Measurements from ENCODE around the gene MYO10.

Gene MYO10

DNA sequence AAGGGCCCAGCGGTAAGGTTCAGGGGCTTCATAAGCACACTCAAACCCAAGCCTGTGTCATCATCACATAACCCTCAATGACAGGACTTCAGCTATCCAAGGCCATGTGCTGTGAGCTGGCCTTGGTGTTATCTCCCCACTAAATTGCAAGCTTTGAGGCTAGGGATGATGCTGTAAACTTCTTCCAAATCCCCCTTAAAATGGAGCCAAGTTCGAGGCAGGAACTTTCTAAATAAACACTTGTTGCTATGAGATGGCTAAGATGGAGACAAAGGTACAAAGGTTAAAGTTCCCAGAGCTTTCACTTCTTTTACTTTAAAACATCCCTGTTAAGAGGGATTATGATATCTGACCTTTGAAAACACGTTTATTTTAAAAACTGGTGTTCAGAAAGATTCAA is 123.6 kb downstream of the MYO10 start:
- DNase-seq (ENCODE audit: low spot score): no peak

DNA sequence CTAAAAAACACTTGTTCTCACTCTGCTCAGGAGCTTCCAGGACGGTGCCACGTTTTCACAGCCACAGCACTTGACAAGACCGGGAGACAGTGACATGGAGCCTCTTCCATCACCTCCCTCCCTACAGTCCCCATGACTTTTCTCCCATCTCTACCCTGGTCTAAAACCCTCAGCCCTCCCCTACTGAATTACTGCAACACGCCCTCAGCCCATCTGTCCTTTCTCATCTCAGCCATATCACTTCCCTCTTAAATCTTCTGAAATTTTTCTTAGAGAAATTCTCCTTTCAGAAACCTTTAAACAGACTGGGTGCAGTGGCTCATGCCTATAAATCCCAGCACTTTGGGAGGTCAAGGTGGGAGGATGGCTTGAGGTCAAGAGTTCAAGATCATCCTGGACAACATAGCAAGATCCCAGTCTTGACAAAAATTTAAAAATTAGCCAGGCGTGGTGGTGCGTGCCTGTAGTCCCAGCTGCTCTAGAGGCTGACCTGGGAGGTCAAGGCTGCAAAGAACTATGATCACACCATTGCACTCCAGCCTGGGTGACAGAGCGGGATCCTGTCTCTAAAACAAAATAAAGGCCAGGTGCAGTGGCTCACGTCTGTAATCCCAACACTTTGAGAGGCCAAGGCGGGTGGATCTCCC is 125.8 kb downstream of the MYO10 start:
- no peak for DNase-seq (ENCODE audit: low spot score)

DNA sequence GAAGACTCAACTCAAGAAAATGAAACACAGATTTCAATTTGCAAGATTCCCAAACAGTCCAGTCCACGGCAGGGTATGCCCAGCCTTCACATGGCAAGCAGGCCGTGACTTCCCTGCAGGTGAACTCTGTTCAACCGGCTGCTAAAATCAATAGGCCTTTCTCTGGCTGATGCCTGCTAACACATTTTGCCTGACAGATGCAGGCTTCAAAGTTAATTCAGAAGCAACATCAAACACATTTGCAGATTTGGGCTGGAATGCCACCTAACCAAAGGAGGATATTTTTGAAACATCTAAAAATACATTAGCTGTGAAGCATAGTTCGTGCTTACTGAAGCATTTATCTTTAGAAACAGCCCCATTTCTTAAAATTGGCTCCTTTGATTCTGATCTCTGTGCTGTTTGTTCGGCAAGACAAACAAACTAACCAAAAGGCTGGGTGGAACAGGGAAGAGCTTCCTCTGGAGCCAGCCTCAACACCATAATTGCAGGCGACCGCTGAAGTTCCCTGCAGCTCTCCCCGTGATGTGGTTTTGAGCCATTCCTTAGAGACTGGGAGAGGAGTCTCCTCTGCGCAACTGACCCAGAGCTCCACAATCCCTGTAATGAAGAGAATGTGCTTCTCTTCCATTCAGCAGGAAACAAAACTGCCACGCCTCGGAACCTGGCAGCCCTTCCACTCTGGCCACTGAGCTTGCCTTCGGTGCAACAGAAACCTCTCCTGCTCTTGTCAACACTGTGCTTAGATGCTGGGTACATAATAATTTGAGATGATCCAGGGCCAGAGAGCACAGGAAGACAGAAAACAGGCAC is 126.5 kb downstream of the MYO10 start:
- no peak for DNase-seq (ENCODE audit: low spot score)

DNA sequence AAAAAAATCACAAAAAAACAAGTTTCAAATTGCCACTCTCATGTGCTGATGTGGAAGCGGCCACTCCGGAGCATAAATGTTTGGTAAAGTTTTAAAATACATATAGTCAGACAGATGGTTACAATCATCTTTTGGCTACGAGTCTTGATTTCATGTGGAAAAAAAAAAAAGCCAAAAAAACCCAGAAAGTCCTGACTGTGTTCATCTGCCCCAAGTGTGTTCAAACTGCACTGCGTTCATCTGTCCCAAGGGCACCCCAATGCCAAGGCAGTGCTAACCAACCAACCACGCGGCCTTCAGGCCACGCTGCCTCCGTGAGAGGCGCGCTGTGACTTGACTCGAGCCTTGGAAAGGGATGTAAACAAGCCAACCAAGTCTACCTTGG is 127.1 kb downstream of the MYO10 start:
- no peak for DNase-seq (ENCODE audit: low spot score)

DNA sequence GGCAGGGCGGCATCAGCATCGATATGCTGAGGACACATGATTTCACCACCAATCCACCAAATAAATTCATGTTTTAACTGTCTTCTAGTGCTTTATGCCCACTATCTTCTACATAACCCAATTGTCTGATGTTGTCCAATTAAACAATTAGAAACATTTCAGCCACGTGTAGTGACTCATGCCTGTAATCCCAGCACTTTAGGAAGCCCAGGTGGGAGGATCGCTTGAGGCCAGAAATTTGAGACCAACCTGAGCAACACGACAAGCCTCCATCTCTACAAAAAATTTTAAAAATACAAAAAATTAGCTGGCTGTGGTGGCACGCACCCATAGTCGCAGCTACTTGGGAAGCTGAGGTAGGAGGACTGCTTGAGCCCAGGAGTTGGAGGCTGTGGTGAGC is 128.1 kb downstream of the MYO10 start:
- no peak for DNase-seq (ENCODE audit: low spot score)

DNA sequence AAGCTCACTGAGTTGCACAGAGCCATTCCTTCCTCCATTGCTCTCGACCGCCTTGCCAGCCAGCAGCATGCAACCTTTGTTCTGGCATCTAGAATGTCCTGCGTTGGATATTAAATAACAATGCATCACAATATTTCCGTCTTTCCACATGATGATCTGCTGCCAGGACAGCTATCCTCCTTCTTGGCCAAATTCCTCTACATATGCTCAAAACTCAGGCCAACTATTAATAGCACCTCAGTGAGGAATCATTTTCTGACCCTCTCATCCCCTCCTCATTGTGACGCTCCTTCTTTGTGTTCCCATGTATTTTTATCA is 128.6 kb downstream of the MYO10 start:
- DNase-seq (ENCODE audit: low spot score): no peak

DNA sequence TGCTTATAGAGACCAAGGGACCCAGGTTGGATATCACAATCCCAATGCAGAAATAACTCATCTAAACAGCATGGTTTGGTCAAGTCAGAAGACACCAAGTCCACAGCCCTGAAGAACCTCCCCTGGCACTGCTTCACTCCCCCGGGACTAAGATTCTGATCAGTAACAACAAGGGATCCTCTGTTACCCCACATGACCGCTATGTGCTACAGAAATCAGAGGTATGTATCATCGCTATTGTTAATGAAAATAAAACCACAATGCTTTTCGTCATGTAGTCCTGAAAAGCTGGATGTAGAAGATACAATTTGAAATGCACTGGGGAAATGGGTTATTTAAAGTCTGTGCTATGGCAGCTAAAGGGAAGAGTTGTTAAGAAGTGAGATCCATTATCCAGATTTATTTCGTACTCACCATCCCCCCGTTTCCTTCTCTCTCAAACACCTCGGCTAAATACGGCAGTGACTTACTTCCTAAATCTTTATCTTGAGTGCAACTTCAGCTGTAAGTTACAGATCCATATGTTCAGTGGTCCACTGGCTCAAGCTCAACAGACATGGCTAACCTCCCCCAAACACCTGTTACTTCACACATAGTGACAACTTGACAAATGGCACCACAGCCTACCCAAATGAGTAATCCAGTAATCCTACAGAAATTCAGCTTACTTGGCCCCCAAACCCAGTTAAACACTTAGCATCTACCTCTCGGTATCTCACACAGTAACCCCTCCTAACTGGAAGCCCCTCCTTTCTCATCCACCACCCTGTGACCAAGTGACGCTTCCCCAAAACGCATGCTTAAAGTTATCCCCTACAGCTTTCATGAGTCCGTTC is 129.2 kb downstream of the MYO10 start:
- no peak for DNase-seq (ENCODE audit: low spot score)

DNA sequence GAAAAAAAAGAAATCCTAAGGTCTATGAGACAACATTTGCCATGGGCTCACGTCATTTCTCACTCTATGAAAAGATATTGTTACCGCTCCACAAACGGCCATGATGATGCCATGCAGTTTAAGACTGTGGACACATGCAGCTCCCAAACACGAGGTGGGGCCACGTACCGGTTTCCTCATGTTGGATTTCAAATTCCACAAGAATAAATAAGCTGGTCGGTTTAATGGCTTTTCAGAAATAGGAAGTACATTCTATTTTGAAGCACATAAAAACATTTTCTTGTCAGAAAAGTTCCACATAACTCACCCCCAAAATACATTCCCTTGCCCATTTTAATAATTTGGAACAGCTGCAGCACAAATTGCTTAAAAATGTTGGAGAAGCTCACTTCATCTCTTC is 130.6 kb downstream of the MYO10 start:
- DNase-seq (ENCODE audit: low spot score): no peak

DNA sequence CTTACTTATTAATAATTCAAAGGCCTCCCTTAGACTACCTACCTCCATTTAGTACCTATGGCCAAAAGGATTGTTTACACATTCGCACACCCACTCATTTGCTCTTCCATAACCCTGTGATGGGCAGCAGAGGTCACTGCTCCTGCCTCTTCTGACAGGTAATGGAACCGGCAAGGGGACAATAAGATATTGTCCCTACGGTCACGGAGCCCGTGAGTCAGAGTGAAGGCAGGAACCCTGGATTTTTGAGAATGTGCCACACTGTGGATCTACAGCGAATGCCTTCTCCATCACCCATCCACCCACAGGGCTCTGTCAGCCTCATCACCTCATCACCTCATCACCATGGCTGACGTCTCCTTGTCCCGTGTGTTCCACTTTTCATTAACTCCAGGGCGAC is 132.3 kb downstream of the MYO10 start:
- no peak for DNase-seq (ENCODE audit: low spot score)

DNA sequence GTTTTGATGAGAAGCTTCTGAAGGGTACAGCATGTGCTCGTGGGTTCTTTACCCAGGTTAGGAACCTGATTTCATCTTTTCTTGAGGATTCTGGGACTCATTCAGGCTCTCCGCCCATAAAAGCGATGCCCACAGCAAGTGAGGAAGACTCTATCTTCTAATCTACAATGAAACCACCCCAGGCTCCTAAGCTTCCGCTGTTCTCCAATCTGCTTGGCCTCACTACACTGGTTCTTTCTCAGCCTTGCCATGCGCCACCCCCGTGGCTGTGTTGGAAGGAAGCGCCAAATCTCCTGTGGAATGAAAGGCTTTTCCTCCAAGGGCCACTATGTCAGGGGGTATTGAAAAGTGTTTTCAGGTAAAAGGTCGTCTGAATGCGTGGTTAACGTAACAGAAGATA is 135.6 kb downstream of the MYO10 start:
- DNase-seq (ENCODE audit: low spot score): no peak

DNA sequence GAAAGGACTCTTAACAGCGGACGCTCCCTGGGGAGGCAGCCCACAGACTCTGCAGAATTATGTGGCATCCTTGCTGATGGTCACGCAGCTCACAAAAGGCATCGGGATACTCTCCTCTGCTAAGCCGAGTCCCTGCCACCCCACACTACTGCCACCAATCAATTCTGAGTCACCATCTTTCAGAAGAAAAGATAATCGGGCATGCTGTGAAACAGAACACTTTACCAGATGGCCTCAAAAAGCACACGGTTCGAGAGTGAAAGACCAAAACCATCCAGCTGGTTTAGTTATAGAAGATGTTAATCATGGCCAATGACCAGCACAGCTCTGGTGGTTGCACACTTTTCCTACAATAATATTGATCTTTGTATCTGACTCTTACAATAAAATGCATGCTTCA is 136.3 kb downstream of the MYO10 start:
- DNase-seq (ENCODE audit: low spot score): no peak

DNA sequence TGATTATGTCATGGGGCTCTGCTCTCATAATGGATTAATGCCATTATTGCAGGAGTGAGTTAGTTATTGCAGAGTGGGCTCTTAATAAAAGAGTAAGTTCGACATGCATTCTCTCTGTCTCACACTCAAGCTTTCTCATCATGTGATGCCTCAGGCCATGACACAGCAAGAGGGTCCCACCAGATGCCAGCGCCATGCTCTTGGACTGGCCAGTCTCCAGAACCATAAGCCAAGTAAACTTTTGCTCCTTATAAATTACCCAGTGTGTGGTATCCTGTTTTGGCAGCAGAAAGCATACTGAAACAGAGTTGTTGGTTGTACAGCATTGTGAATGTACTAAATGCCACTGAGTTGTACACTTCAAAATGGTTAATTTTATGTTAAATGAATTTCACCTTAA is 138.1 kb downstream of the MYO10 start:
- no peak for DNase-seq (ENCODE audit: low spot score)

DNA sequence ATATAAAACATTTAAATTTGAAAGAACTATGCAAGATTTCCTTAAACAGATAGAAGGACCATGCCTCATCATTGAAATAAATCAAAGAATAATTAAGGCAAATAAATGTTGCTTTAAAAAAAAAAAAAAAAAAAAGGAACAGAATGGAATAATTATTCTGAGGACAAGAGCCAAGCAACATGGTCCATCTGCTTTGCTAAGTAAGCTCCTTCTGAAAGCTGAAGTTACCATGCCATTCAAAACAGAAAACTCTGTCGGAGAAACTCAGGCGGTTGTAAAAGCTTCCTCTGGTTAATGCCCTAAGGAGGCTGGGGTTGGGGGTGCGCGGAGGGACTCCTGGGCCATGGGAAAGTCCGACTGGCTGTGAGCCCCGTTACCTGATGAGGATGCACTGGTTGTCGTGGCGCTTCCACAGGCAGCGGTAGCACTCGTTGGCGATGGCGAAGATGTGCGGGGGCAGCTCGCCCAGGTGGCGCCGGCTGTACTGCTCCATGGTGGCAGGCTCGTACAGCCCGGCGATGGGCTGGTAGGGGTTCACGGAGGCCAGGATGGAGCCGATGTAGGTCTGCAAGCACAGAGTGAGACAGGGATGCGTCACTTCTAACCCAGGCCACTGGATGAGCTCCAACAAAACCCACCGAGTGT is 141.7 kb downstream of the MYO10 start:
- DNase-seq (ENCODE audit: low spot score): no peak

DNA sequence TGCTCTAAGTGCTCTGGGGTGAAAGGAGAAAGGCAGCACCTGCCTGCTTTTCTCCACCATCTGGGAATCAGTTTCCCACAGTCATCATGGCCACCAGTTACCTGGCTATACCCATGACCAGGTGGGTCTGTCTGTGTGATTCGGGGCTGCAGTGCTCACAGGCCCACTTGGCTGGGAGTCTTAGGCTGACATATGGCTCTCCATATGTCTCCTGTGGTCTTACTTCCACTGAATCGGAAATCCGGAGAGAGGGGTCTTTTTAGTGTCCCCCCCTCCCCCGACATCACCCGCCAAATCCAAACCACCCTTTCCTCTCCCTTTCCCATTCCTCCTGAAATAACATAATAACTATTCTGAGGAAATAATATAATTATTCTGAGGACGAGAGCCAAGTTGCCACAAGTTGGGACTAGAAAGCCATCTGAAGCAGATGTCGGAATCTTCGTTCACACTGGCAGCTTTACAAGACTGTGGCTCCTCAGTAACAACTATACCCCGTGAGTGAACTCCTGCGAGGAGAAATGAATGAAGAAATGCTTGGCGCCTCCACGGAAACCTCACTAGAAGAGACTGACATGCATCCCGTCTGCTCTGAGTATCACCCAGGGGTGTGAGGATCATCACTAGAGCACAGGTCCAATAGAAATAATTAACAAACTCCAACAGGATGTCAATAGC is 143.4 kb downstream of the MYO10 start:
- DNase-seq (ENCODE audit: low spot score): no peak

DNA sequence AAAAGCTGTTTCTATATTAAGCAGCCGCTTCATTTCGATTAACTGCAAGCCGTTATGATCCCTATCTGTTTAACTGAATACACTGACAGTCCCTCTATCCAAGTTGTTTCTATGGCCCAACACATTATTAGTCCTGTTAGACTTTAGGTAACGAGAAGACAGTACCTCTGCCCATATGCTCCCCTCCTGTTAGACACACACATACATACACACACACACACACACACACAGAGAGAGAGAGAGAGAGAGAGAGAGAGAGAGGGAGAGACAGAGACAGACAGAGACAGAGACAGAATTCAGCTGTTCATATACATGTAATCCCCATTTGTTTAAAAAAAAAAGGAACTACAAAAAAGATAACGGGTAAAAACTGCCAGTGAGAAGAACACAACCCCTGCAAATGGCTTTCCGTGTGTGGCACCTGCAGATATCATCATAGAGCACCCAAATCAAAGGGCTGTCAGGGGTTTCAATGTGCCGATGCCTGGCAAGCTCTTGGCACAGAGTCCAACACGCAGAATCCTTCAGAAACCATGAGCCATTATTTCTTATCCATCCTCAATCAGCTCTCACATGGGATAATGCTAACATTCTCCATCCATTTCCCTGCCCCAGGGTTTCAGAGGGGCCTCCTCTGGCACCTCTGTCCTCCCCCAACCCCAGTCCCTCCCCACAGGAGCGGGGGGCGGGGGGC is 144.0 kb downstream of the MYO10 start:
- DNase-seq (ENCODE audit: low spot score): no peak

DNA sequence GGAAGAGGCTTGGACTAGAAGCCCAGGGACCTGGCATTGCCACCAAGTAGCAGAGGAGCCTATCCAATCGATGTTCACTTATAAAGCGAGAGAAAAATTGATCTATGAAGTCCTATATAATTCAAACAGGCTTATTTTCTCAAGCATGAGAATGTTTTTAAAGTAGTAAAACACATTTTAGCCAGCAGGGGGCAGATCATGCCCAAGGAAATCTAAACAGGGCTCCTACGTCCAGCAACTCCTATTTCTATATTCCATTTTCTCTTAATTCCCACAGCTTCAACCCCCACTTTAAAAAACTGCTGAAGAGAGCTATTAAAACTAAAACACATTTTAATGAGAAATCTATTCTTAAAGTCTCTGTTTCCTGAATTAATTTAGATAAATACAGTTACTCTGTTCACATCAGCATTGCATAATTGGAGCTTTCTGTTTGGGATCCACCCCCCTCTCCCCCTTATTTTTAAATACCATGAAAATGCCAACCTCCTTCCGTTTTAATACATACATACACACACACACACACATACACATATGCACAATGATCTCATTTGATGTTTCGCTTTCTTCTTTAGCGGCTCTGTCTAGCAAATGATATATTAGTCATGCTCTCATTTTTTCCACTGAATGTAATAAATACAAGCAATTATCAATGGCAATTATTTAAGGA is 144.9 kb downstream of the MYO10 start:
- DNase-seq (ENCODE audit: low spot score): peak; percentile 61

DNA sequence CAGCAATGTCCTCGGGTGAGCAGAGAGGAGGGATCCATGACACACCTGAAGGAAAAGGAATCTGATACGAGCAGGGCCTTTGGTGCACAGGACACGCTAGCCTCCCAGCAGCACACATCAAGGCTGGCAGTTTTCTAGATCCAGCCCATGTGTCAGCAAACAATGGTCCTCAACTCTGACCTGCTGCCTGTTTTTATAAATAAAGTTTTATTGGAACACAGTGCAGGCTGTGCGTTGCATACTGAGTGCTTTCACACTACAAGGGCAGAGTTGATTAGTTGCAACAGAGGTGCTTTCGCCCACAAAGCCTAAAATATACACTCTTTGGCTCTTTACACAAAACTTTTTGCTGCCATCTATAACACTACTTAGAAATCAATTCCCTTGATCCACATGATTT is 147.1 kb downstream of the MYO10 start:
- DNase-seq (ENCODE audit: low spot score): no peak

DNA sequence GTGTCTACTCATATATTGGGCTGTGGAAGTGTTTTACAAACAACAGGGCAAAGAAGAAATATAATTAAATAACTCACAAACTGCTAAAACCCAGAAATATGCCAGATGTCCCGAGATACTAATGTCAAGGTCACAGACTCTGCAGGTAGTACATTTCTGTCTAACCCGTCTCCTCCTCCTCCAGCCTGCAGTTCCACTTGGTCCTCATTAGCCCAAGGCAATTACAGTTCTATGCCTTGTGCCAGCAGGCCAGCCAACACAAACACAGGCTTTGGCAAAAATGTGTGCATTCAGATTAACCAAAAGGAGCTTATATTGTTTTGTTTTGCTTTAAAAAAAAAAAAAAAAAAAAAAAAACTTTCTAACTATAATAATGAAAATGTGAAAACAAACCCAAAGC is 148.8 kb downstream of the MYO10 start:
- no peak for DNase-seq (ENCODE audit: low spot score)

DNA sequence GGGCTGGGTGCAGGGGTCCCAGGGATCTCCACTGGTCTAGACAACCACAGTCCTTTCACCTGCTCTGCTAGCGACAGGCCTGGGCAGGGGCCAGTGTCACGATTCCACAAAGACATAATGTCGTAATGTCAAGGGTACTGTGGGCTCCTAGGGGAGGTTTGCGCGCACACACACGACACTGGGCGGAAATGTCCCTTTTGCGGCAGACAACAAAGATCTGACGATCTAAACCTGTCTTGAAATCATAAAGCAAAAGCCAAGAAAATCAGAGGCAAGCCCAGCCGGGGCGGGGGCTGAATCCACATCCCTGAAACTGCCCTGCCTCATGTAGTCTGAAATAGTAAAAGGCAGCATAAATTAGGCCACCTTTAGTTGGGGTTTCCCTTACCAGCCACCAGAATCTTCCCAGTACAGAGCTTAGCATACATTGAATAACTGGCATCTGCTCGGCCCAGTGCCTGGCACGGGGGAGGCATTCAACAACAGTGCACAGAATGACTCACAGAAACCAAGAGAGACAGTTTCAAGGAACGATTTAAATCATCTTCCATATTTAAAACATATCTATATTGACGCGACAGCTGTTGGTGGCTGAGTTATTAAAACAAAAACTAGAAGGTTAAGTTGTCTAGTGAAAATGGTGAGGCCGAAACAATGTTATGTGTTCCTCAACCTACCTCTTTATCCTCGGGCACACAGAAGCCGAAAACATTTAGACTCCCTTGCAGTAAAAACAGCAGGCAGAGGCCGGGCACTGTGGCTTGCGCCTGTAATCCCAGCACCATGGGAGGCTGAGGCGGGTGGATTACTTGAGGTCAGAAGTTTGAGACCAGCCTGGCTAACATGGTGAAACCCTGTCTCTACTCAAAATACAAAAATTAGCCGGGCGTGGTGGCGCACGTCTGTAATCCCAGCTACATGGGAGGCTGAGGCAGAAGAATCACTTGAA is 151.0 kb downstream of the MYO10 start:
- peak; percentile 34 for DNase-seq (ENCODE audit: low spot score)

DNA sequence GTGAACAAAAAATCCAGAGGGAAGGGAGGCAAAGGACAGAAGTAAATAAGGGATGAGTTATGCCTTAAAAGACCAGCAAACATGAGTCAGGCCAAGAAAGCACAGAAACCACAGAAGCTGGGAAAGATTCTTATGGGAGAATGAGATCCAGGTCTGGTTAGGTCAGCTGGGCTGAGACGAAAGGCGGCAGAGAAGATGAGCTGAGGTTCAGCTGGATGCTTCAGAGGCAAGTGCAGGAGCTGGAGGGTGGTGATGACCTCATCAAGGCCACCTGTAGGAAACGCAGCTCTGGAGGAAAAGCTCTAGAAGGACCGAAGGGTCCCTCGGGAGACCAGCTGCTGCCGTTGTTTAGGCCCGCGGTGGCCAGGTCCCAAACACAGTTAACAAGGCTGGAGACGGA is 152.0 kb downstream of the MYO10 start:
- no peak for DNase-seq (ENCODE audit: low spot score)
